GM12878 (cell line): ENCODE results near the gene ARFIP1. TPM values are rescaled to one million over a fixed set of nuclear protein-coding genes. Genes with fewer than 3 reads are reported as not detected.

Source experiments
- ATAC-seq: fragments of 200-7000 bp; cut with Tn5 transposase; 3 replicates; pipeline ENCODE4 v1.9.1; 2020; ENCODE audit warnings: mild to moderate bottlenecking, moderate library complexity
- BruUV-seq: library from RNA; stranded (reverse); fragments of 400-500 nt; replicated peaks from 2 replicates; lab custom pipeline; 2021; lab: Mats Ljungman, UMichigan
- CTCF ChIA-PET: fragments of 300-600 bp; sonication (Branson Sonifier 250); formaldehyde crosslinking; extraction: SDS; loops from one replicate; lab custom pipeline; 2021; ENCODE audit warnings: inconsistent platforms; lab: Yijun Ruan, JAX
- POLR2A ChIA-PET: fragments of 350-600 bp; formaldehyde crosslinking; extraction: SDS; loops from one replicate; lab custom pipeline; 2021; ENCODE audit warnings: inconsistent platforms; lab: Charles Lee
- RAD21 ChIA-PET: fragments of 300-600 bp; sonication (Branson Sonifier 250); formaldehyde crosslinking; loops from one replicate; lab custom pipeline; 2023; ENCODE audit warnings: antibody characterized with exemption; ENCODE audit not compliant: unreplicated experiment; lab: Charles Lee
- SMC1A ChIA-PET: fragments of 300-600 bp; sonication (Branson Sonifier 250); formaldehyde crosslinking; loops from one replicate; lab custom pipeline; 2023; ENCODE audit not compliant: unreplicated experiment, uncharacterized antibody; lab: Charles Lee
- DNase-seq: peaks from one replicate; pipeline ENCODE4 v3.0.0-alpha.2; 2011; ENCODE audit warnings: low read depth, low spot score
- FAIRE-seq: peaks from 3 replicates; lab custom pipeline; 2011; peaks lifted over from hg19 to GRCh38; lab: Jason Lieb, UNC
- H2AFZ ChIP-seq: 2 replicates; pipeline ENCODE4 v1.6.0; 2011; ENCODE audit warnings: low read depth, low read length, control low read depth; ENCODE audit not compliant: control insufficient read depth
- H3K27ac ChIP-seq: 2 replicates; pipeline ENCODE4 v1.5.1; 2011; ENCODE audit warnings: control low read depth; ENCODE audit not compliant: control insufficient read depth, insufficient read depth
- H3K27me3 ChIP-seq, 2 experiments: replicated peaks in 1 of 2; 2 replicates each; pipeline versions ENCODE4 v1.6.0 to v1.6.1; 2011; ENCODE audit warnings: low read length in 1 of 2; ENCODE audit not compliant: control insufficient read depth in 2 of 2, insufficient read depth in 2 of 2
- H3K36me3 ChIP-seq, 2 experiments: 2 replicates each; pipeline ENCODE4 v1.5.1; 2011; ENCODE audit warnings: low read length in 1 of 2; ENCODE audit not compliant: control insufficient read depth in 2 of 2, insufficient read depth in 2 of 2
- H3K4me1 ChIP-seq: 2 replicates; pipeline ENCODE4 v1.6.1; 2011; ENCODE audit warnings: mild to moderate bottlenecking, low read length, moderate library complexity, mixed read lengths; ENCODE audit not compliant: control insufficient read depth, insufficient read depth
- H3K4me2 ChIP-seq: 2 replicates; pipeline ENCODE4 v1.6.0; 2011; ENCODE audit warnings: control low read depth; ENCODE audit not compliant: control insufficient read depth, insufficient read depth
- H3K4me3 ChIP-seq: fragments of 200-600 bp; sonication (generic); 2 replicates; pipeline ENCODE4 v1.5.1; 2016
- H3K79me2 ChIP-seq: 2 replicates; pipeline ENCODE4 v1.6.0; 2011; ENCODE audit warnings: low read length; ENCODE audit not compliant: control insufficient read depth, insufficient read depth
- H3K9ac ChIP-seq: 2 replicates; pipeline ENCODE4 v1.8.0; 2011; ENCODE audit warnings: low read length, control low read depth, mixed read lengths; ENCODE audit not compliant: control insufficient read depth, insufficient read depth
- H3K9me3 ChIP-seq: replicated peaks from 3 replicates; pipeline ENCODE4 v1.5.1; 2011; ENCODE audit warnings: mild to moderate bottlenecking, low read length; ENCODE audit not compliant: control insufficient read depth, insufficient read depth
- H4K20me1 ChIP-seq: 2 replicates; pipeline ENCODE4 v1.6.0; 2011; ENCODE audit not compliant: control insufficient read depth, insufficient read depth
- BMI1 ChIP-seq: fragments of 450-650 bp; IDR thresholded peaks from 2 replicates; pipeline ENCODE4 v1.6.1; 2016; ENCODE audit warnings: mild to moderate bottlenecking, moderate library complexity, borderline replicate concordance
- CHD1 ChIP-seq: IDR thresholded peaks from 2 replicates; pipeline ENCODE4 v1.6.1; 2012; ENCODE audit warnings: low read depth, low read length, improper control_type of control experiment
- EZH2 ChIP-seq: IDR thresholded peaks from 2 replicates; pipeline ENCODE4 v1.6.1; 2012; ENCODE audit warnings: low read depth, mild to moderate bottlenecking, control low read depth, inconsistent platforms, low read length, borderline replicate concordance; ENCODE audit not compliant: control insufficient read depth
- GATAD2B ChIP-seq: fragments of 450-650 bp; conservative IDR thresholded peaks from 2 replicates; pipeline ENCODE4 v1.6.1; 2017; ENCODE audit warnings: low read depth, mild to moderate bottlenecking, moderate library complexity
- LARP7 ChIP-seq: fragments of 450-650 bp; IDR thresholded peaks from 2 replicates; pipeline ENCODE4 v1.6.1; 2017; ENCODE audit warnings: mild to moderate bottlenecking
- NFIC ChIP-seq: IDR thresholded peaks from 2 replicates; pipeline ENCODE4 v1.6.1; 2012; ENCODE audit warnings: low read depth, mild to moderate bottlenecking, inconsistent platforms, low read length, moderate library complexity
- NR2F1 ChIP-seq: fragments of 450-650 bp; conservative IDR thresholded peaks from 2 replicates; pipeline ENCODE4 v1.6.1; 2017; ENCODE audit warnings: mild to moderate bottlenecking
- NRF1 ChIP-seq: conservative IDR thresholded peaks from 2 replicates; pipeline ENCODE4 v1.6.1; 2011; ENCODE audit warnings: mild to moderate bottlenecking, low read depth, low read length, improper control_type of control experiment
- POU2F2 ChIP-seq: IDR thresholded peaks from 3 replicates; pipeline ENCODE4 v1.6.1; 2011; ENCODE audit warnings: low read depth, mild to moderate bottlenecking, low read length, borderline replicate concordance
- SMAD1 ChIP-seq: fragments of 450-650 bp; IDR thresholded peaks from 2 replicates; pipeline ENCODE4 v1.6.1; 2018; ENCODE audit warnings: mild to moderate bottlenecking, low read depth; ENCODE audit not compliant: partially characterized antibody
- TAF1 ChIP-seq: IDR thresholded peaks from 2 replicates; pipeline ENCODE4 v1.6.1; 2011; ENCODE audit warnings: mild to moderate bottlenecking, low read depth, low read length, borderline replicate concordance
- YY1 ChIP-seq: IDR thresholded peaks from 2 replicates; pipeline ENCODE4 v1.6.1; 2011; ENCODE audit warnings: low read depth, mild to moderate bottlenecking, low read length
- ZBED1 ChIP-seq: IDR thresholded peaks from 2 replicates; pipeline ENCODE4 v1.6.1; 2016; ENCODE audit warnings: borderline replicate concordance
- WGBS: methylation state at CpG from one replicate; pipeline ENCODE4 v1.1.6; 2016; ENCODE audit warnings: low lambda C conversion rate; ENCODE audit not compliant: insufficient replicate concordance, insufficient coverage; ENCODE audit errors: missing lambda C conversion rate; 5-methylcytosine and 5-hydroxymethylcytosine counted together
- in situ Hi-C: fragments of 300-500 bp; cut with MboI; formaldehyde crosslinking; loops from 9 replicates; pipeline ENCODE4 v1.14.3; 2018; ENCODE audit warnings: mixed read lengths
- intact Hi-C: fragments of 100-400 bp; cut with micrococcal nuclease; formaldehyde crosslinking; loops from one replicate; pipeline ENCODE4 v1.14.2; 2022; ENCODE audit not compliant: unreplicated experiment
- polyA plus RNA-seq, 11 experiments: library from polyadenylated mRNA; depleted of rRNA in 4 of 11; unstranded in 6 of 11; stranded (reverse) in 5 of 11; fragments of >200 nt; fragmentation: Nextera tagmentation in 4 of 11; fragmentation: Illumina TruSeq in 1 of 11; extraction: Ambion mirVana in 4 of 11; extraction: Trizol in 1 of 11; gene quantifications; 1 replicate in 1 of 11; 2 replicates in 10 of 11; pipeline versions ENCODE4 v1.2.1 to v1.2.3, GENCODE V29; 2011 to 2016; ENCODE audit warnings: inconsistent platforms in 2 of 11, missing spikeins in 2 of 11, low read depth in 1 of 11
- total RNA-seq, 4 experiments: library from RNA; depleted of rRNA in 3 of 4; stranded (reverse); fragments of >200 nt in 3 of 4; fragmentation: Illumina TruSeq in 1 of 4; extraction: Trizol in 1 of 4; gene quantifications; 2 replicates each; pipeline versions ENCODE4 v1.2.1 to v1.2.3, GENCODE V29; 2013 to 2021
- TF ChIP-seq, protein P1 (sequence below): fragments of 450-650 bp; IDR thresholded peaks from 2 replicates; pipeline ENCODE4 v1.6.1; 2017; ENCODE audit warnings: mild to moderate bottlenecking, moderate library complexity
- TF ChIP-seq, protein P2 (sequence below): fragments of 450-650 bp; IDR thresholded peaks from 2 replicates; pipeline ENCODE4 v1.6.1; 2017; ENCODE audit warnings: mild to moderate bottlenecking, moderate library complexity

The ARFIP1 gene
- total and polyA plus RNA-seq, 10 of the 15 experiments (the other 5 are each of a cell fraction or from before 2014, with no cell fraction given), result 9.5 to 21.7 (median 15.4) TPM

DNA sequence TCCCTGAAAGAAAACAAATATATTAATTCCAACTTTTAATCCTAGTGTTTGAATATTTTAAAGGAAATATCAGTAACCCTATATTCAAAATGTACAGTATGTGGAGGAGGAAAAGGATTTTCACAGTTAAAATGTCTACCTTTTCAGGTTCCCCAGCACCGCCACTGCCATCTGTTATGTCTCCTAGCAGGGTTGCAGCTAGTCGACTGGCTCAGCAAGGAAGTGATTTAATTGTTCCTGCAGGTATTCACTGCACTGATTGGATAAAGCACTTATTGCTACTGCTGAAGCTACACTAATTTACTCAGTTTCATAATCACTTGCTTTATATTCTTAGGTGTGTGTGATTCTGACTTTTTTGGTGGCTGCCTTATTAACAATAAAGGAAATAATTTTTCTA, 90.9 kb downstream of the ARFIP1 start:
- Histone ChIP-seq H3K9ac (no peak overlapping the region), H3K4me2 (no peak overlapping the region), H3K4me3 (no peak overlapping the region), H3K27ac (no peak overlapping the region), H3K36me3 (peaks cover 0 to 2% of the 10 kb centered on the region in 2 experiments; a peak in 1 of 4 replicates), H3K4me1 (no peaks in the 10 kb centered on the region), H2AFZ (no peak overlapping the region), H3K9me3 (no peaks in the 10 kb centered on the region), H3K79me2 (no peaks in the 10 kb centered on the region), H4K20me1 (no peaks in the 10 kb centered on the region), H3K27me3 (no peaks in the 10 kb centered on the region)
- ATAC-seq (no peak), FAIRE-seq (no peak), DNase-seq (no peak)
- in situ Hi-C loops, result no loop called here
- no peak for TF ChIP-seq NRF1
- TF ChIP-seq SMAD1, result no peak
- no peak for TF ChIP-seq YY1
- TF ChIP-seq NFIC, result no peak
- TF ChIP-seq CHD1, result no peak
- no peak for TF ChIP-seq EZH2
- no peak for TF ChIP-seq NR2F1
- TF ChIP-seq POU2F2, result no peak
- TF ChIP-seq, protein P1, sequence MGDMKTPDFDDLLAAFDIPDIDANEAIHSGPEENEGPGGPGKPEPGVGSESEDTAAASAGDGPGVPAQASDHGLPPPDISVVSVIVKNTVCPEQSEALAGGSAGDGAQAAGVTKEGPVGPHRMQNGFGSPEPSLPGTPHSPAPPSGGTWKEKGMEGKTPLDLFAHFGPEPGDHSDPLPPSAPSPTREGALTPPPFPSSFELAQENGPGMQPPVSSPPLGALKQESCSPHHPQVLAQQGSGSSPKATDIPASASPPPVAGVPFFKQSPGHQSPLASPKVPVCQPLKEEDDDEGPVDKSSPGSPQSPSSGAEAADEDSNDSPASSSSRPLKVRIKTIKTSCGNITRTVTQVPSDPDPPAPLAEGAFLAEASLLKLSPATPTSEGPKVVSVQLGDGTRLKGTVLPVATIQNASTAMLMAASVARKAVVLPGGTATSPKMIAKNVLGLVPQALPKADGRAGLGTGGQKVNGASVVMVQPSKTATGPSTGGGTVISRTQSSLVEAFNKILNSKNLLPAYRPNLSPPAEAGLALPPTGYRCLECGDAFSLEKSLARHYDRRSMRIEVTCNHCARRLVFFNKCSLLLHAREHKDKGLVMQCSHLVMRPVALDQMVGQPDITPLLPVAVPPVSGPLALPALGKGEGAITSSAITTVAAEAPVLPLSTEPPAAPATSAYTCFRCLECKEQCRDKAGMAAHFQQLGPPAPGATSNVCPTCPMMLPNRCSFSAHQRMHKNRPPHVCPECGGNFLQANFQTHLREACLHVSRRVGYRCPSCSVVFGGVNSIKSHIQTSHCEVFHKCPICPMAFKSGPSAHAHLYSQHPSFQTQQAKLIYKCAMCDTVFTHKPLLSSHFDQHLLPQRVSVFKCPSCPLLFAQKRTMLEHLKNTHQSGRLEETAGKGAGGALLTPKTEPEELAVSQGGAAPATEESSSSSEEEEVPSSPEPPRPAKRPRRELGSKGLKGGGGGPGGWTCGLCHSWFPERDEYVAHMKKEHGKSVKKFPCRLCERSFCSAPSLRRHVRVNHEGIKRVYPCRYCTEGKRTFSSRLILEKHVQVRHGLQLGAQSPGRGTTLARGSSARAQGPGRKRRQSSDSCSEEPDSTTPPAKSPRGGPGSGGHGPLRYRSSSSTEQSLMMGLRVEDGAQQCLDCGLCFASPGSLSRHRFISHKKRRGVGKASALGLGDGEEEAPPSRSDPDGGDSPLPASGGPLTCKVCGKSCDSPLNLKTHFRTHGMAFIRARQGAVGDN, result no peak
- no peak for TF ChIP-seq ZBED1
- TF ChIP-seq BMI1, result no peak
- TF ChIP-seq TAF1, result no peak
- no peak for TF ChIP-seq GATAD2B
- TF ChIP-seq, protein P2, sequence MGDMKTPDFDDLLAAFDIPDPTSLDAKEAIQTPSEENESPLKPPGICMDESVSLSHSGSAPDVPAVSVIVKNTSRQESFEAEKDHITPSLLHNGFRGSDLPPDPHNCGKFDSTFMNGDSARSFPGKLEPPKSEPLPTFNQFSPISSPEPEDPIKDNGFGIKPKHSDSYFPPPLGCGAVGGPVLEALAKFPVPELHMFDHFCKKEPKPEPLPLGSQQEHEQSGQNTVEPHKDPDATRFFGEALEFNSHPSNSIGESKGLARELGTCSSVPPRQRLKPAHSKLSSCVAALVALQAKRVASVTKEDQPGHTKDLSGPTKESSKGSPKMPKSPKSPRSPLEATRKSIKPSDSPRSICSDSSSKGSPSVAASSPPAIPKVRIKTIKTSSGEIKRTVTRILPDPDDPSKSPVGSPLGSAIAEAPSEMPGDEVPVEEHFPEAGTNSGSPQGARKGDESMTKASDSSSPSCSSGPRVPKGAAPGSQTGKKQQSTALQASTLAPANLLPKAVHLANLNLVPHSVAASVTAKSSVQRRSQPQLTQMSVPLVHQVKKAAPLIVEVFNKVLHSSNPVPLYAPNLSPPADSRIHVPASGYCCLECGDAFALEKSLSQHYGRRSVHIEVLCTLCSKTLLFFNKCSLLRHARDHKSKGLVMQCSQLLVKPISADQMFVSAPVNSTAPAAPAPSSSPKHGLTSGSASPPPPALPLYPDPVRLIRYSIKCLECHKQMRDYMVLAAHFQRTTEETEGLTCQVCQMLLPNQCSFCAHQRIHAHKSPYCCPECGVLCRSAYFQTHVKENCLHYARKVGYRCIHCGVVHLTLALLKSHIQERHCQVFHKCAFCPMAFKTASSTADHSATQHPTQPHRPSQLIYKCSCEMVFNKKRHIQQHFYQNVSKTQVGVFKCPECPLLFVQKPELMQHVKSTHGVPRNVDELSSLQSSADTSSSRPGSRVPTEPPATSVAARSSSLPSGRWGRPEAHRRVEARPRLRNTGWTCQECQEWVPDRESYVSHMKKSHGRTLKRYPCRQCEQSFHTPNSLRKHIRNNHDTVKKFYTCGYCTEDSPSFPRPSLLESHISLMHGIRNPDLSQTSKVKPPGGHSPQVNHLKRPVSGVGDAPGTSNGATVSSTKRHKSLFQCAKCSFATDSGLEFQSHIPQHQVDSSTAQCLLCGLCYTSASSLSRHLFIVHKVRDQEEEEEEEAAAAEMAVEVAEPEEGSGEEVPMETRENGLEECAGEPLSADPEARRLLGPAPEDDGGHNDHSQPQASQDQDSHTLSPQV, result no peak
- no peak for TF ChIP-seq LARP7
- POLR2A ChIA-PET, result no interaction called here
- CTCF ChIA-PET, result interaction anchor here (2.1 kb wide), 1 partner anchor 24 kb away, joined by 4 read pairs; no protein-coding TSS in a partner anchor
- RAD21 ChIA-PET, result no interaction called here
- no TSS peak for BruUV-seq
- intact Hi-C loops, result no loop called here
- 97% methylated on average over 2 of the region's 2 CpGs for WGBS
- SMC1A ChIA-PET, result interaction anchor here (0.9 to 1.4 kb wide), 6 partner anchors 9 to 101 kb away, joined by 3 to 5 read pairs (median 3); no protein-coding TSS in a partner anchor
